ENCODE data around the gene MCM8. TPM values are rescaled to one million over a fixed set of nuclear protein-coding genes. Genes with fewer than 3 reads are reported as not detected.

Gene MCM8
- total RNA-seq, 2 donors from 2014 or later: 3.8 to 5.1 TPM

DNA sequence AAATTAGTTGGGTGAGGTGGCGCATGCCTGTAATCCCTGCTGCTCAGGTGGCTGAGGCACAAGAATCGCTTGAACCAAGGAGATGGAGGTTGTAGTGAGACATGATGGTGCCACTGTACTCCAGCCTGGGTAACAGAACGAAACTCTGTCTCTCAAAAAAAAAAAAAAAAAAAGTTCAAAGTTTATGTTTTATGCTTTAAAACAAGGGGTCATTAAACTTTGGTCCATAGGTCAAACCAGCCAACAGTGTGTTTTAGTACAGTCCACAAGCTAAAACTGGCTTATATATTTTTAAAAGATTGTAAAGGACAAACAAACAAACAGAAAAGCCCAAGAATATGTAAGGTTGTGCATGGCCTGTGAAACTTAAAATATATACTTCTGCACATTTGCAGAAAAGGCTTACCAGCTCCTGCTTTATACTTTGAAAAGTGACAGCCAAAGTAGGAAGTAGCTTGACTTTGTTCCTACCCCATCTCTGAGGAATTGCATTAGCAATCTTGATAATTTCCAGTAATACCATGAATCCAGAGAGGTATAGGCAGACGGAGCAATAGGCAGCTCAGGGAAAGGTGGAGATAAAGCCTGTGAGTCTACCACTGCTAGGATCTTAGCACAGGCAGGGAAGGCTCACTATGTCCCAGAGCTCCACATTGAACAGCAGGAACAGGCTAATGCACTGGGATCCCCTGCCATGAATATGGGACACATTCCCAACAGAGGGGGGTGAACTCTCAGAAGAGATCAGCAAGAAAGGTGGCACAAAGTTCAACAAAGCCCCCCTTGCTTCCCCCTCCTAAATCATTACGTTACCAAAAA lies 30.5 kb downstream of the MCM8 start:
- H3K9me3 ChIP-seq: no peaks in the 10 kb centered on the region
- DNase-seq (ENCODE audit: low spot score): no peak
- no peak overlapping the region for H3K27ac ChIP-seq
- no peaks in the 10 kb centered on the region for H3K36me3 ChIP-seq
- H3K4me1 ChIP-seq (ENCODE audit: control insufficient read depth in 1 of 2, low read depth in 2 of 2): peaks cover 0 to 4% of the 10 kb centered on the region in 2 donors
- TF ChIP-seq, protein P1, sequence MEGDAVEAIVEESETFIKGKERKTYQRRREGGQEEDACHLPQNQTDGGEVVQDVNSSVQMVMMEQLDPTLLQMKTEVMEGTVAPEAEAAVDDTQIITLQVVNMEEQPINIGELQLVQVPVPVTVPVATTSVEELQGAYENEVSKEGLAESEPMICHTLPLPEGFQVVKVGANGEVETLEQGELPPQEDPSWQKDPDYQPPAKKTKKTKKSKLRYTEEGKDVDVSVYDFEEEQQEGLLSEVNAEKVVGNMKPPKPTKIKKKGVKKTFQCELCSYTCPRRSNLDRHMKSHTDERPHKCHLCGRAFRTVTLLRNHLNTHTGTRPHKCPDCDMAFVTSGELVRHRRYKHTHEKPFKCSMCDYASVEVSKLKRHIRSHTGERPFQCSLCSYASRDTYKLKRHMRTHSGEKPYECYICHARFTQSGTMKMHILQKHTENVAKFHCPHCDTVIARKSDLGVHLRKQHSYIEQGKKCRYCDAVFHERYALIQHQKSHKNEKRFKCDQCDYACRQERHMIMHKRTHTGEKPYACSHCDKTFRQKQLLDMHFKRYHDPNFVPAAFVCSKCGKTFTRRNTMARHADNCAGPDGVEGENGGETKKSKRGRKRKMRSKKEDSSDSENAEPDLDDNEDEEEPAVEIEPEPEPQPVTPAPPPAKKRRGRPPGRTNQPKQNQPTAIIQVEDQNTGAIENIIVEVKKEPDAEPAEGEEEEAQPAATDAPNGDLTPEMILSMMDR (IDR thresholded peaks at IDR 0.05): no peak
- H3K27me3 ChIP-seq (replicated peaks; ENCODE audit: insufficient read depth): no peaks in the 10 kb centered on the region
- ATAC-seq (ENCODE audit: insufficient number of reproducible peaks, low FRiP score, low read depth): no peak
- no peak overlapping the region for H3K4me3 ChIP-seq

DNA sequence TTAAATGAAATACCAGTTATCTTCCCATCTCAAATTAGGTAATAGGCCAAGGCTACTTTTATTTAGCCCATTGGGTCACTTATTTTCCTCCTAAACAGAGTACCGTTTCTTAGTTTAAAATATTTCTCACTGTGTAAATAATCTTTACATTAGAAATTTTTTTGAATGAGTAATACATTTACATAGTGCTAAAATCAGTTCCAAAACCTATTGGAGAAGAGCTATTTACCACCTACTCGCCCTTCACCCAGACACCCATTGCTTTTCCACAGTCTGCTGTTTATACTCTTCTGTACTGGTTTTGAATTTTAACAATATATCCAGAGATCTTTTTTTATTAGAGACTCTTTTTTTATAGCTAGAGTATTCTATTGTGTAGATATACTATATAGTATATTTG lies 36.9 kb downstream of the MCM8 start:
- Histone ChIP-seq H3K4me3 (no peak overlapping the region), H3K27me3 (replicated peaks; ENCODE audit: insufficient read depth) (no peaks in the 10 kb centered on the region), H3K4me1 (ENCODE audit: control insufficient read depth in 1 of 2, low read depth in 2 of 2) (no peaks in the 10 kb centered on the region), H3K36me3 (no peaks in the 10 kb centered on the region), H3K9me3 (no peaks in the 10 kb centered on the region), H3K27ac (no peak overlapping the region)
- TF ChIP-seq, protein P1 (IDR thresholded peaks at IDR 0.05): no peak
- DNase-seq (ENCODE audit: low spot score) (no peak), ATAC-seq (ENCODE audit: insufficient number of reproducible peaks, low FRiP score, low read depth) (no peak)

DNA sequence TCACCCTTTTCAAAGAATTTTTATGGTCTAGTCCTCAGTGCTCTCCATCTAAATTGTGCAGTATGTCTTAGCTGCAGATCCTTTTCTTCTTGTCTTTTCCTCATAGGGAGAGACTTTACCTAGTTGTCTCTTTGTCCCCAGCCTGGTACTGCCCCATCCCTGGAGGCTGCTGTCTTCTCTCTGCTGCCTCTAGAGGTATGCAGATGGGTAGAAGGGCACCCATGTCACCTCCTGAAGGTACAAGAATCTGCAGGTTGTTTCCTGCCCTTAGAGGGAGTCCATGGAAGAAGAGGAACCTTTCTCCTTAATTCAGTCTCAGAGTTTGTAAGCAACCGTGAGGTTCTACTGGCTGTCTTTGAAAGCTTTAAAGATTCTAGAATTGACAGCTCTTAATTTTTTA lies 39.1 kb downstream of the MCM8 start:
- H3K9me3 ChIP-seq: no peaks in the 10 kb centered on the region
- H3K4me3 ChIP-seq: no peak overlapping the region
- no peaks in the 10 kb centered on the region for H3K36me3 ChIP-seq
- no peak for DNase-seq (ENCODE audit: low spot score)
- no peaks in the 10 kb centered on the region for H3K4me1 ChIP-seq (ENCODE audit: control insufficient read depth in 1 of 2, low read depth in 2 of 2)
- H3K27ac ChIP-seq: no peak overlapping the region
- no peak for ATAC-seq (ENCODE audit: insufficient number of reproducible peaks, low FRiP score, low read depth)
- H3K27me3 ChIP-seq (replicated peaks; ENCODE audit: insufficient read depth): no peaks in the 10 kb centered on the region
- TF ChIP-seq, protein P1 (IDR thresholded peaks at IDR 0.05): no peak

DNA sequence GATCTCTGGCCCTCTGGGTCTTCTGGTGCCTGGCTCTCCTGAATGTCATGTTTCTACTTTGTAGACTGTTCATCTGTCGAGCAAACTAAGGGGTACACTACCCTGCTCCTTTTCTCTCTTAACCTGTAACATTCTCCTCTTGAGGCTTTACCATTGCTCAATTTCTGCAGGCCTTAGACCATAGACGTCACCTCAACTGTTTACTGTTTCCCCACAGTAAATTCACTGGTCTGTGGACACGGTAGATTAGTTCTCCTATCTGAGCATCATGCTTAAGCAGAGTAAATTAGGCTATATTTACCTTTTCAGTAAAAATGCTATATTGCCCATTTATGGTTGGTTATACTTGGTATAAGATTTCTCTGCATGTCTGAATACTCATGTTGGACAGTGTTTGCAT lies 40.5 kb downstream of the MCM8 start:
- no peak for ATAC-seq (ENCODE audit: insufficient number of reproducible peaks, low FRiP score, low read depth)
- H3K27ac ChIP-seq: no peak overlapping the region
- H3K27me3 ChIP-seq (replicated peaks; ENCODE audit: insufficient read depth): no peaks in the 10 kb centered on the region
- TF ChIP-seq, protein P1 (IDR thresholded peaks at IDR 0.05): no peak
- no peaks in the 10 kb centered on the region for H3K9me3 ChIP-seq
- DNase-seq (ENCODE audit: low spot score): no peak
- H3K4me3 ChIP-seq: no peak overlapping the region
- no peaks in the 10 kb centered on the region for H3K4me1 ChIP-seq (ENCODE audit: control insufficient read depth in 1 of 2, low read depth in 2 of 2)
- no peaks in the 10 kb centered on the region for H3K36me3 ChIP-seq

DNA sequence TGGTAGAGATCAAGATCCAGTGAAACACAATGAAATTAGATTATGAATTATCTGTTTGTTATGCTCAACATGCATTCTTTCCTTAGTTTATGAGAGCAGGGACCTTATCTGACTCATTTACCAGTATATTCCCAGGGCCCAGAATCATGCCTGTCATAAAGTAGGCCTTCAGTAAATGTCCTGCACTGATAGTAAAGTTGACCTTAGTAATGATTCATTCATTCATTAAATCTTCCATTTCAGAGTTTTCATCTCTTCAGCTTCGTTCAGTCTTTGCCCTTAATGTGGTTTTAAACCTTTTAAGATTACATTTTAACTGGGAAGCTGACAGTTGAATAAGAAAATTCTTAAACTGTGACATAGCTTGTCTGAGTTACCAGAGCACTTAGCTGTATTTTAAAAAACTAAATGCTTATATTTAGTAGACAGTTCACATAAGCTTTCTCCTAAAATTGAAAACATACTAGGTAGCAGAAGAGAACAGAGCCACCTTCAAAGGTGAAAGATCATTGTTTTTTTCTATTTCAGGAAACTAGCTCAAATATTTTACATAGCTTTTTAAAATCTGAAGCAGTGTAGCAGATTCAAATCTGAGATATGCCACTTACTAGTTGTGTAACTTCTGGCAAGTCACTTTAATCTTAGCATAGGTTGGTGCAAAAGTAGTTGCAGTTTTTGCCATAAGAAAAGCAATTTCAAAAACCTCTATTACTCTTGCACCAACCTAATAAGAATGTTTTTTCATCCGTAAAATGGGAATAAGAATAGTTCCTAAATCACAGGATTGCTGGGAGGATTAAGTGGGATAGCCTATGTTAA lies 41.4 kb downstream of the MCM8 start:
- DNase-seq (ENCODE audit: low spot score) (no peak), ATAC-seq (ENCODE audit: insufficient number of reproducible peaks, low FRiP score, low read depth) (no peak)
- no peak overlapping the region for H3K27ac ChIP-seq
- no peaks in the 10 kb centered on the region for H3K4me1 ChIP-seq (ENCODE audit: control insufficient read depth in 1 of 2, low read depth in 2 of 2)
- no peak overlapping the region for H3K4me3 ChIP-seq
- TF ChIP-seq, protein P1 (IDR thresholded peaks at IDR 0.05): no peak
- H3K27me3 ChIP-seq (replicated peaks; ENCODE audit: insufficient read depth): no peaks in the 10 kb centered on the region
- H3K36me3 ChIP-seq: no peaks in the 10 kb centered on the region
- no peaks in the 10 kb centered on the region for H3K9me3 ChIP-seq
